PC-9 (cell line): Measurements from ENCODE around the gene CCDC80. TPM values are rescaled to one million over a fixed set of nuclear protein-coding genes. Genes with fewer than 3 reads are reported as not detected.
A peak's percentile ranks its signal among the peaks of the same experiment; 100 is the strongest.

Experiments used
- BruUV-seq: library from RNA; stranded (reverse); fragments of 400-500 nt; replicated peaks from 2 replicates; lab custom pipeline; 2021; lab: Mats Ljungman, UMichigan
- CTCF ChIA-PET: fragments of 300-600 bp; sonication (Branson Sonifier 250); formaldehyde crosslinking; loops from one replicate; lab custom pipeline; 2022; ENCODE audit warnings: antibody characterized with exemption; lab: Charles Lee
- POLR2A ChIA-PET: fragments of 300-600 bp; sonication (Branson Sonifier 250); formaldehyde crosslinking; loops from one replicate; lab custom pipeline; 2022; ENCODE audit warnings: antibody characterized with exemption; ENCODE audit not compliant: unreplicated experiment; lab: Charles Lee
- DNase-seq, 2 experiments: peaks; one replicate each; pipeline versions ENCODE4 v3.0.0 to v3.0.0-alpha.2; 2015 to 2022; ENCODE audit warnings: mixed read lengths in 1 of 2
- H2AFZ ChIP-seq: fragments of 200-600 bp; sonication (generic); 2 replicates; pipeline ENCODE4 v1.8.1; 2017; ENCODE audit warnings: antibody characterized with exemption
- H3F3A ChIP-seq: fragments of 200-600 bp; sonication (generic); 2 replicates; pipeline ENCODE4 v1.8.1; 2017; ENCODE audit warnings: antibody characterized with exemption, mild to moderate bottlenecking, low read depth; ENCODE audit not compliant: insufficient read depth
- H3K27ac ChIP-seq: fragments of 200-600 bp; sonication (generic); 2 replicates; pipeline ENCODE4 v1.6.1; 2016; ENCODE audit warnings: mixed run types
- H3K27me3 ChIP-seq: fragments of 200-600 bp; sonication (generic); 2 replicates; pipeline ENCODE4 v1.6.1; 2016; ENCODE audit warnings: low read depth, mixed run types; ENCODE audit not compliant: insufficient read depth
- H3K36me3 ChIP-seq: fragments of 200-600 bp; sonication (generic); 2 replicates; pipeline ENCODE4 v1.6.1; 2016; ENCODE audit warnings: low read depth, mixed run types
- H3K4me1 ChIP-seq: fragments of 200-600 bp; sonication (generic); replicated peaks from 2 replicates; pipeline ENCODE4 v1.6.1; 2016; ENCODE audit warnings: mixed run types; ENCODE audit not compliant: insufficient read depth
- H3K4me2 ChIP-seq: fragments of 200-600 bp; sonication (generic); 2 replicates; pipeline ENCODE4 v1.6.1; 2017; ENCODE audit warnings: mixed run types
- H3K4me3 ChIP-seq: fragments of 200-600 bp; sonication (generic); 2 replicates; pipeline ENCODE4 v1.6.1; 2016; ENCODE audit warnings: mixed run types
- H3K79me2 ChIP-seq: fragments of 200-600 bp; sonication (generic); 2 replicates; pipeline ENCODE4 v1.6.1; 2017; ENCODE audit warnings: low read depth, mixed run types
- H3K9me2 ChIP-seq: fragments of 200-600 bp; sonication (generic); 2 replicates; pipeline ENCODE4 v1.8.1; 2017; ENCODE audit warnings: mild to moderate bottlenecking; ENCODE audit not compliant: insufficient read depth
- H3K9me3 ChIP-seq: fragments of 200-600 bp; sonication (generic); 2 replicates; pipeline ENCODE4 v1.8.1; 2016; ENCODE audit warnings: low read depth; ENCODE audit not compliant: insufficient read depth
- H4K20me1 ChIP-seq: fragments of 200-600 bp; sonication (generic); 2 replicates; pipeline ENCODE4 v1.8.1; 2017; ENCODE audit not compliant: insufficient read depth
- CTCF ChIP-seq: fragments of 200-600 bp; sonication (generic); conservative IDR thresholded peaks from 2 replicates; pipeline ENCODE4 v1.6.1; 2017; ENCODE audit warnings: mixed run types, antibody characterized with exemption, mild to moderate bottlenecking, moderate library complexity
- EZH2 ChIP-seq: fragments of 200-600 bp; sonication (generic); IDR thresholded peaks from 2 replicates; pipeline ENCODE4 v1.8.0; 2017; ENCODE audit warnings: antibody characterized with exemption, low read depth
- intact Hi-C: fragments of 100-400 bp; cut with micrococcal nuclease; formaldehyde crosslinking; loops from one replicate; pipeline ENCODE4 v1.10.0; 2022; ENCODE audit not compliant: unreplicated experiment
- total RNA-seq: library from RNA; stranded (reverse); gene quantifications from 2 replicates; pipeline ENCODE4 v1.2.3, GENCODE V29; 2021

The CCDC80 gene
- total RNA-seq, 1 experiment from 2014 or later: 162 TPM

DNA sequence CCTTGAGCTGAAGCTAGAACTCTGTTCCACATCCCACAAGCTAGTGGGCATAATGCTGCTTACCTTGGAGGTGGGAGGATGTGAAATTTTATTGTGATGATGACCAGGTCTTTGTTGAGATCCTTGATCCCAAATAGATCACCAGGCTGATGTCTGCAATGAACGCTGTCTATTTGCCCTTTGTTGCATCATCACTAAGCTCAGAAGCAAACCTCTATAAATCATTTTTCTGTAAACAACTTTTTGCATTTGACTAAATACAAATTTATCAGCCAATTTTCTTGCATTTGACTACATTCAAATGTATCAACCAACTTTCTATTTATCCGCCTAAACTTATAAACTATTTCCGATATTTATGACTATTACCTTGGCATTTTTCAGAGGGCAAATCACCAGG lies 9.7 kb downstream of the CCDC80 start:
- no peaks in the 10 kb centered on the region for H3K9me3 ChIP-seq
- no peaks in the 10 kb centered on the region for H4K20me1 ChIP-seq
- no peaks in the 10 kb centered on the region for H3K36me3 ChIP-seq
- H3K4me2 ChIP-seq: no peak overlapping the region
- POLR2A ChIA-PET: interaction anchor here (0.5 to 0.7 kb wide), 2 partner anchors 15 to 121 kb away, joined by 4 to 8 read pairs; no protein-coding TSS in a partner anchor
- intact Hi-C loops: no loop called here
- no peak overlapping the region for H2AFZ ChIP-seq
- no TSS peak for BruUV-seq
- H3K27me3 ChIP-seq: no peaks in the 10 kb centered on the region
- H3K79me2 ChIP-seq: no peaks in the 10 kb centered on the region
- H3K9me2 ChIP-seq: no peaks in the 10 kb centered on the region
- no peak for DNase-seq
- H3K4me3 ChIP-seq: no peak overlapping the region
- no peaks in the 10 kb centered on the region for H3F3A ChIP-seq
- no peak for TF ChIP-seq EZH2
- no peak for TF ChIP-seq CTCF
- H3K4me1 ChIP-seq: 0 out of 2 replicates have a peak, but pooled peaks cover 10% of the 10 kb centered on the region
- no peak overlapping the region for H3K27ac ChIP-seq
- CTCF ChIA-PET: no interaction called here

DNA sequence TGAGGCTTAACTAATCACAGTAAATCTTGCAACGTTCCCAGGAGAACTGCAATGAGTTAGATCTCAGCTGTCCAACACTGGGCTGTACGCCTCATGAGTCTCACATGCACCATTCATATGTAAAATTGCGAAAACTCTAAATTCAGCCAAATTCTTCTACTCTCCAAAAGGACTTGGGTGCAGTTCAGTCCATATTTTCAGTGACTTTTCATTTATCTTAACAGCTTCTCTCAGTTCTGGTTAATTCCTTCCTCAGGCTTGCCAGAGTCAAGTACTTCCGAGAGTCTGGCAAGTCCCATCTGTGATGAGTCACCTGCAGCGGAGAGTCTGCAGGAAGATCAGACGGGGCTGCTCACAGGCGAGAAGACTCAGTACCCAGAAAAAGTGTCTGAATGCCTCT lies 11.5 kb downstream of the CCDC80 start:
- H4K20me1 ChIP-seq: no peaks in the 10 kb centered on the region
- no peak overlapping the region for H3K27ac ChIP-seq
- BruUV-seq: no TSS peak
- no peak overlapping the region for H3K4me3 ChIP-seq
- H3K27me3 ChIP-seq: no peaks in the 10 kb centered on the region
- no peak for TF ChIP-seq CTCF
- no peak for TF ChIP-seq EZH2
- no peaks in the 10 kb centered on the region for H3K9me2 ChIP-seq
- no peaks in the 10 kb centered on the region for H3F3A ChIP-seq
- no peaks in the 10 kb centered on the region for H3K9me3 ChIP-seq
- H2AFZ ChIP-seq: no peak overlapping the region
- H3K36me3 ChIP-seq: no peaks in the 10 kb centered on the region
- intact Hi-C loops: no loop called here
- POLR2A ChIA-PET: interaction anchor here (0.6 kb wide), 1 partner anchor 391 kb away, joined by 11 read pairs; no protein-coding TSS in a partner anchor
- no peak overlapping the region for H3K4me2 ChIP-seq
- CTCF ChIA-PET: no interaction called here
- H3K4me1 ChIP-seq: peaks cover 19% of the 10 kb centered on the region
- no peaks in the 10 kb centered on the region for H3K79me2 ChIP-seq
- peak in 1 of 2 experiments; percentile 43 for DNase-seq

DNA sequence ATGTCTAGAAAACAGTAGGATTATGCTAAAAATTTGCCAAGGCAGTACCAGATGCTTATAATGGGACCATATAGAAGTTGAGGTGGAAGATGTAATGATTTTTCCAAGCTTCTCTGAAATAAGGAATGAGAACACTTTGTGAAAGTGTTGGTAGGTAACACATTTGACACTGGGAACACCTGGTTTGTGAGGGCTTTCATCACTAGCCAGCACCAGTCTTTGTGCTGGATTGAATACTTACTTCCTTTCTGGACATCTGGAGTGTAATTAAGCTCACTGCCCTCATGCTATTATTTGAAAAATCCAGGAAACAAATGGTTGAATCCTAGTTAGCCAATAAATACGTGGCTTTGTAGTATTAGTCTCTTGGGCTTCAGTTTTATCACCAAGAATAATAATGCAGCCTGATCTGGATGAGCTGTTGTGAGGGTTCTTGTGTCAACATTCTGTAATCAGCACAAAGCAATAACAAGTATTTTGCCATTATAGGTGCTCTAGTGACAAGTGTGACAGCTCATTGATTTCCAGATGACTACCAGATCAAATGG lies 12.9 kb downstream of the CCDC80 start:
- no peak overlapping the region for H2AFZ ChIP-seq
- intact Hi-C loops: no loop called here
- BruUV-seq: no TSS peak
- H3K9me2 ChIP-seq: no peaks in the 10 kb centered on the region
- H3K4me2 ChIP-seq: no peak overlapping the region
- H3K79me2 ChIP-seq: no peaks in the 10 kb centered on the region
- H3K36me3 ChIP-seq: no peaks in the 10 kb centered on the region
- H3K27ac ChIP-seq: no peak overlapping the region
- H3F3A ChIP-seq: peaks cover 6% of the 10 kb centered on the region; the same call in 1 of the 2 replicates
- H3K4me1 ChIP-seq: peaks cover 25% of the 10 kb centered on the region
- DNase-seq: no peak
- no peak overlapping the region for H3K4me3 ChIP-seq
- TF ChIP-seq EZH2 (no peak), CTCF (no peak)
- H3K9me3 ChIP-seq: no peaks in the 10 kb centered on the region
- H3K27me3 ChIP-seq: no peaks in the 10 kb centered on the region
- no peaks in the 10 kb centered on the region for H4K20me1 ChIP-seq
- POLR2A ChIA-PET: interaction anchor here (0.6 kb wide), 1 partner anchor 14 kb away, joined by 3 read pairs; no protein-coding TSS in a partner anchor
- CTCF ChIA-PET: no interaction called here
